Fibroblast of upper back skin (primary cell): ENCODE measurements around the gene RYR3.

Experiments
- DNase-seq: peaks from one replicate; pipeline ENCODE4 v3.0.0-alpha.2; 2013

Gene RYR3

GRCh38 chr15:33724321-33725036 is 413.7 kb downstream of the RYR3 start:
- no peak for DNase-seq

- peak; percentile 41 for DNase-seq
Observed at GRCh38 chr15:33729653-33730052, 418.9 kb downstream of the RYR3 start.

- no peak for DNase-seq
Observed at GRCh38 chr15:33730815-33731214, 420.0 kb downstream of the RYR3 start.

GRCh38 chr15:33735143-33735542 is 424.4 kb downstream of the RYR3 start:
- DNase-seq, result no peak

GRCh38 chr15:33735637-33736247 is 425.0 kb downstream of the RYR3 start:
- peak; percentile 35 for DNase-seq

- peak; percentile 23 for DNase-seq
Observed at GRCh38 chr15:33737687-33738601, 427.2 kb downstream of the RYR3 start.

GRCh38 chr15:33738941-33739664 is 428.3 kb downstream of the RYR3 start:
- DNase-seq, result no peak

GRCh38 chr15:33742306-33742705 is 431.5 kb downstream of the RYR3 start:
- peak; percentile 13 for DNase-seq

- peak; percentile 38 for DNase-seq
Observed at GRCh38 chr15:33742800-33743199, 432.0 kb downstream of the RYR3 start.

GRCh38 chr15:33746203-33746602 is 435.4 kb downstream of the RYR3 start:
- no peak for DNase-seq

- no peak for DNase-seq
Observed at GRCh38 chr15:33753012-33753411, 442.2 kb downstream of the RYR3 start.

- DNase-seq, result no peak
Observed at GRCh38 chr15:33754242-33754641, 443.5 kb downstream of the RYR3 start.

- DNase-seq, result no peak
Observed at GRCh38 chr15:33756961-33757360, 446.2 kb downstream of the RYR3 start.

GRCh38 chr15:33757516-33758232 is 446.9 kb downstream of the RYR3 start:
- no peak for DNase-seq

GRCh38 chr15:33766389-33766788 is 455.6 kb downstream of the RYR3 start:
- no peak for DNase-seq

GRCh38 chr15:33768670-33769190 is 458.0 kb downstream of the RYR3 start:
- no peak for DNase-seq

GRCh38 chr15:33773969-33774368 is 463.2 kb downstream of the RYR3 start:
- DNase-seq, result no peak

- peak; percentile 2 for DNase-seq
Observed at GRCh38 chr15:33778852-33779251, 468.1 kb downstream of the RYR3 start.

GRCh38 chr15:33780011-33780768 is 469.4 kb downstream of the RYR3 start:
- no peak for DNase-seq

GRCh38 chr15:33782966-33783365 is 472.2 kb downstream of the RYR3 start:
- no peak for DNase-seq

GRCh38 chr15:33785366-33785765 is 474.6 kb downstream of the RYR3 start:
- no peak for DNase-seq
